Fibroblast of skin of back (primary cell): Measurements from ENCODE around the gene ADAD2.
A peak's percentile ranks its signal among the peaks of the same experiment; 100 is the strongest.

ENCODE experiments used
- DNase-seq: peaks from one replicate; pipeline ENCODE4 v3.0.0-alpha.2; 2013

ADAD2 gene

GRCh38 chr16:84224554-84224953, 33.6 kb downstream of the ADAD2 start:
- no peak for DNase-seq

GRCh38 chr16:84225126-84225525, 34.2 kb downstream of the ADAD2 start:
- DNase-seq = no peak

- DNase-seq = no peak
Measured at GRCh38 chr16:84225571-84225970, 34.6 kb downstream of the ADAD2 start.

- DNase-seq = no peak
Measured at GRCh38 chr16:84226026-84226425, 35.1 kb downstream of the ADAD2 start.

- DNase-seq = no peak
Measured at GRCh38 chr16:84227548-84227947, 36.6 kb downstream of the ADAD2 start.

GRCh38 chr16:84228256-84228838, 37.4 kb downstream of the ADAD2 start:
- DNase-seq = peak; percentile 91

GRCh38 chr16:84229471-84229870, 38.5 kb downstream of the ADAD2 start:
- no peak for DNase-seq

GRCh38 chr16:84232060-84232459, 41.1 kb downstream of the ADAD2 start:
- no peak for DNase-seq

GRCh38 chr16:84232969-84233368, 42.0 kb downstream of the ADAD2 start:
- no peak for DNase-seq

GRCh38 chr16:84233748-84234147, 42.8 kb downstream of the ADAD2 start:
- no peak for DNase-seq

- no peak for DNase-seq
Measured at GRCh38 chr16:84234321-84235241, 43.6 kb downstream of the ADAD2 start.

GRCh38 chr16:84236671-84237070, 45.7 kb downstream of the ADAD2 start:
- DNase-seq = no peak

- no peak for DNase-seq
Measured at GRCh38 chr16:84237994-84238750, 47.2 kb downstream of the ADAD2 start.

- no peak for DNase-seq
Measured at GRCh38 chr16:84239141-84239769, 48.3 kb downstream of the ADAD2 start.

GRCh38 chr16:84239909-84240308, 49.0 kb downstream of the ADAD2 start, which contains the start of gene KCNG4:
Gene KCNG4, minus strand, starts transcription at chr16:84240012. Its CDS starts 2,527 bp downstream, at chr16:84237485.
- no peak for DNase-seq

- no peak for DNase-seq
Measured at GRCh38 chr16:84240455-84240854, 49.5 kb downstream of the ADAD2 start.

GRCh38 chr16:84241778-84242177, 50.8 kb downstream of the ADAD2 start:
- no peak for DNase-seq

- no peak for DNase-seq
Measured at GRCh38 chr16:84242839-84243238, 51.9 kb downstream of the ADAD2 start.

GRCh38 chr16:84243732-84244131, 52.8 kb downstream of the ADAD2 start:
- DNase-seq = no peak

GRCh38 chr16:84244728-84245127, 53.8 kb downstream of the ADAD2 start:
- DNase-seq = no peak

GRCh38 chr16:84245956-84246678, 55.2 kb downstream of the ADAD2 start:
- DNase-seq = no peak

GRCh38 chr16:84246679-84247077, 55.7 kb downstream of the ADAD2 start:
- no peak for DNase-seq
